IMR-90 (cell line): Measurements from ENCODE around the gene SLC16A8. TPM values are rescaled to one million over a fixed set of nuclear protein-coding genes. Genes with fewer than 3 reads are reported as not detected.

Experiments
- ATAC-seq: fragments of 200-7000 bp; cut with Tn5 transposase; 2 replicates; pipeline ENCODE4 v1.9.1; 2020; ENCODE audit warnings: low read depth, mild to moderate bottlenecking, moderate library complexity
- BruUV-seq: library from RNA; stranded (reverse); fragments of 400-500 nt; replicated peaks from 2 replicates; lab custom pipeline; 2021; lab: Mats Ljungman, UMichigan
- CTCF ChIA-PET: fragments of 300-600 bp; formaldehyde crosslinking; extraction: SDS; loops from one replicate; lab custom pipeline; 2021; ENCODE audit warnings: antibody characterized with exemption; lab: Yijun Ruan, JAX
- POLR2A ChIA-PET: fragments of 300-600 bp; sonication (Branson Sonifier 250); formaldehyde crosslinking; loops from one replicate; lab custom pipeline; 2022; ENCODE audit warnings: antibody characterized with exemption; ENCODE audit not compliant: unreplicated experiment; lab: Charles Lee
- DNase-seq: peaks from one replicate; pipeline ENCODE4 v3.0.0; 2013
- H2AFZ ChIP-seq: replicated peaks from 2 replicates; pipeline ENCODE3; 2013; ENCODE audit warnings: low read length, mild to moderate bottlenecking; ENCODE audit not compliant: poor library complexity
- H2AK5ac ChIP-seq: 2 replicates; pipeline ENCODE4 v1.6.1; 2013; ENCODE audit warnings: low read depth, low read length, inconsistent platforms
- H2AK9ac ChIP-seq: replicated peaks from 2 replicates; pipeline ENCODE3; 2013; ENCODE audit warnings: mild to moderate bottlenecking, low read depth, low read length, moderate library complexity; ENCODE audit not compliant: poor library complexity
- H2BK120ac ChIP-seq: 2 replicates; pipeline ENCODE4 v1.6.1; 2013; ENCODE audit warnings: low read depth, low read length, inconsistent platforms
- H2BK15ac ChIP-seq: 3 replicates; pipeline ENCODE4 v1.6.1; 2013; ENCODE audit warnings: low read depth, low read length, inconsistent platforms
- H2BK20ac ChIP-seq: 2 replicates; pipeline ENCODE4 v1.6.1; 2013; ENCODE audit warnings: low read depth, mild to moderate bottlenecking, inconsistent platforms, low read length, moderate library complexity
- H2BK5ac ChIP-seq: 2 replicates; pipeline ENCODE4 v1.6.1; 2013; ENCODE audit warnings: mild to moderate bottlenecking, low read depth, low read length, inconsistent platforms; ENCODE audit not compliant: poor library complexity, severe bottlenecking
- H3K14ac ChIP-seq: replicated peaks from 2 replicates; pipeline ENCODE4 v1.6.1; 2013; ENCODE audit warnings: low read depth, low read length, inconsistent platforms
- H3K18ac ChIP-seq: 2 replicates; pipeline ENCODE4 v1.6.1; 2013; ENCODE audit warnings: low read depth, low read length, control low read depth
- H3K23ac ChIP-seq: 2 replicates; pipeline ENCODE4 v1.6.1; 2013; ENCODE audit warnings: low read depth, low read length, inconsistent platforms
- H3K27ac ChIP-seq: 2 replicates; pipeline ENCODE4 v1.5.1; 2013; ENCODE audit warnings: mild to moderate bottlenecking, control low read depth, low read length; ENCODE audit not compliant: insufficient read depth
- H3K27me3 ChIP-seq: 2 replicates; pipeline ENCODE4 v1.6.1; 2013; ENCODE audit warnings: low read length; ENCODE audit not compliant: control insufficient read depth, insufficient read depth
- H3K36me3 ChIP-seq: 2 replicates; pipeline ENCODE4 v1.6.1; 2013; ENCODE audit warnings: low read length, mixed read lengths; ENCODE audit not compliant: control insufficient read depth, insufficient read depth
- H3K4ac ChIP-seq: 2 replicates; pipeline ENCODE4 v1.6.1; 2013; ENCODE audit warnings: low read depth, low read length, inconsistent platforms
- H3K4me1 ChIP-seq: 2 replicates; pipeline ENCODE4 v1.6.1; 2013; ENCODE audit warnings: low read length, mixed read lengths; ENCODE audit not compliant: control insufficient read depth, insufficient read depth
- H3K4me2 ChIP-seq: 2 replicates; pipeline ENCODE4 v1.6.1; 2013; ENCODE audit warnings: low read depth, mild to moderate bottlenecking, control low read depth, low read length, moderate library complexity
- H3K4me3 ChIP-seq: 2 replicates; pipeline ENCODE4 v1.5.1; 2013; ENCODE audit warnings: low read depth, mild to moderate bottlenecking, control low read depth, low read length, moderate library complexity; ENCODE audit not compliant: insufficient read depth
- H3K56ac ChIP-seq: 2 replicates; pipeline ENCODE4 v1.6.1; 2013; ENCODE audit warnings: low read length, inconsistent platforms; ENCODE audit not compliant: insufficient read depth; ENCODE audit errors: extremely low read depth
- H3K79me1 ChIP-seq, 2 experiments: 2 replicates each; pipeline ENCODE4 v1.6.1; 2013; ENCODE audit warnings: low read length in 2 of 2, inconsistent platforms in 1 of 2, low read depth in 1 of 2
- H3K9ac ChIP-seq: 2 replicates; pipeline ENCODE4 v1.6.1; 2013; ENCODE audit warnings: low read depth, low read length, control low read depth
- H3K9me1 ChIP-seq: 2 replicates; pipeline ENCODE4 v1.6.1; 2013; ENCODE audit warnings: low read length, inconsistent platforms; ENCODE audit not compliant: insufficient read depth
- H3K9me3 ChIP-seq: 2 replicates; pipeline ENCODE4 v1.6.1; 2013; ENCODE audit warnings: low read length; ENCODE audit not compliant: control insufficient read depth, insufficient read depth
- H4K20me1 ChIP-seq: 2 replicates; pipeline ENCODE4 v1.6.1; 2013; ENCODE audit warnings: low read length, inconsistent platforms; ENCODE audit not compliant: insufficient read depth
- H4K5ac ChIP-seq: 2 replicates; pipeline ENCODE4 v1.6.1; 2013; ENCODE audit warnings: mild to moderate bottlenecking, low read depth, low read length, control low read depth
- H4K8ac ChIP-seq, 2 experiments: 2 replicates each; pipeline ENCODE4 v1.6.1; 2013; ENCODE audit warnings: low read depth in 2 of 2, low read length in 2 of 2, control low read depth in 1 of 2, inconsistent platforms in 1 of 2
- H4K91ac ChIP-seq: 2 replicates; pipeline ENCODE4 v1.6.1; 2013; ENCODE audit warnings: low read depth, low read length, inconsistent platforms; ENCODE audit not compliant: insufficient read depth
- BHLHE40 ChIP-seq: fragments of 150-350 bp; IDR thresholded peaks from 2 replicates; pipeline ENCODE4 v1.6.1; 2016; ENCODE audit warnings: mild to moderate bottlenecking, low read depth, low read length
- MXI1 ChIP-seq: IDR thresholded peaks from 2 replicates; pipeline ENCODE4 v1.6.1; 2012; ENCODE audit warnings: low read depth, mild to moderate bottlenecking, low read length, moderate library complexity, borderline replicate concordance
- RCOR1 ChIP-seq: IDR thresholded peaks from 2 replicates; pipeline ENCODE4 v1.6.1; 2012; ENCODE audit warnings: mild to moderate bottlenecking, low read length, improper control_type of control experiment; ENCODE audit not compliant: insufficient replicate concordance
- RFX5 ChIP-seq: IDR thresholded peaks from 2 replicates; pipeline ENCODE4 v1.8.0; 2012; ENCODE audit warnings: low read depth, mild to moderate bottlenecking, low read length, moderate library complexity
- WGBS, 2 experiments: methylation state at CpG; one replicate each; pipeline versions ENCODE4 v1.1.5 to v1.1.7; 2013; ENCODE audit warnings: missing lambda C conversion rate in 2 of 2; ENCODE audit not compliant: insufficient read length in 1 of 2; ENCODE audit errors: extremely low coverage in 2 of 2; 5-methylcytosine and 5-hydroxymethylcytosine counted together
- dilution Hi-C: fragments of 300-500 bp; cut with HindIII; formaldehyde crosslinking; loops from one replicate; pipeline ENCODE4 v1.14.3; 2018; ENCODE audit warnings: low sequenced_read_pairs; ENCODE audit not compliant: unreplicated experiment
- in situ Hi-C: fragments of 300-500 bp; cut with MboI; formaldehyde crosslinking; loops from 3 replicates; pipeline ENCODE4 v1.14.3; 2019; ENCODE audit warnings: low sequenced_read_pairs, inconsistent platforms, mixed read lengths
- intact Hi-C: fragments of 100-400 bp; cut with micrococcal nuclease; formaldehyde crosslinking; loops from 2 replicates; pipeline ENCODE4 v1.10.0; 2022
- polyA plus RNA-seq, 3 experiments: library from polyadenylated mRNA; depleted of rRNA; stranded (reverse); fragments of >200 nt; gene quantifications; 2 replicates each; pipeline ENCODE4 v1.2.3, GENCODE V29; 2012; ENCODE audit warnings: low replicate concordance in 1 of 3
- total RNA-seq: library from RNA; depleted of rRNA; stranded (reverse); fragments of >200 nt; gene quantifications from 2 replicates; pipeline ENCODE4 v1.2.3, GENCODE V29; 2012

SLC16A8 gene
- total and polyA plus RNA-seq, 2 of the 4 experiments (the other 2 are of a cell fraction) = not detected

DNA sequence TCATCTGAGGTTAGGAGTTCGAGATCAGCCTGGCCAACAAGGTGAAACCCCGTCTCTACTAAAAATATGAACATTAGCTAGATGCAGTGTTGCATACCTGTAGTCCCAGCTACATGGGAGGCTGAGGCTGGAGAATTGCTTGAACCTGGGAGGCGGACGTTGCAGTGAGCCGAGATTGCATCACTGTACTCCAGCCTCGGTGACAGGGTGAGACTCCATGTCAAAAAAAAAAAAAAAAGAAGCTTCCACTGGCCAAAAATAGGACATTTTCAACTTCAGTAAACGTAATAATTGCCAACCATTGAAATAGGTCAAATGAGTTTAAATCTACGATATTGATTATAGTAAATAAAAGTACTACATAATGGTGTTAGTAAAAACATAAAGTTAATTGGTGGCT is 19.7 kb upstream of the SLC16A8 start:
- no peak overlapping the region for H2AK9ac ChIP-seq
- H3K23ac ChIP-seq = no peak overlapping the region
- no peaks in the 10 kb centered on the region for H3K9me1 ChIP-seq
- H3K4me3 ChIP-seq = no peak overlapping the region
- no TSS peak for BruUV-seq
- ChIA-PET CTCF (interaction anchor here (1.0 kb wide), 1 partner anchor 51 kb away, joined by 3 read pairs; no protein-coding TSS in a partner anchor), POLR2A (no interaction called here)
- H4K91ac ChIP-seq = no peak overlapping the region
- H2BK5ac ChIP-seq = no peak overlapping the region
- no peak for ATAC-seq
- H3K9me3 ChIP-seq = no peaks in the 10 kb centered on the region
- H2BK120ac ChIP-seq = no peak overlapping the region
- TF ChIP-seq RFX5 = no peak
- TF ChIP-seq MXI1 = no peak
- no peak for TF ChIP-seq BHLHE40
- TF ChIP-seq RCOR1 = no peak
- no peaks in the 10 kb centered on the region for H3K27me3 ChIP-seq
- DNase-seq = no peak
- H4K5ac ChIP-seq = no peak overlapping the region
- no CpG with 5 or more reads among the region's 8 CpGs for WGBS, 2 experiments
- H3K14ac ChIP-seq = no peak overlapping the region
- no peak overlapping the region for H2AK5ac ChIP-seq
- no peak overlapping the region for H3K27ac ChIP-seq
- no peaks in the 10 kb centered on the region for H3K36me3 ChIP-seq
- H3K18ac ChIP-seq = no peak overlapping the region
- no peak overlapping the region for H2BK15ac ChIP-seq
- intact Hi-C loops = no loop called here
- no peak overlapping the region for H3K9ac ChIP-seq
- no peaks in the 10 kb centered on the region for H3K79me1 ChIP-seq
- H3K56ac ChIP-seq = no peak overlapping the region
- H2BK20ac ChIP-seq = no peak overlapping the region
- no peak overlapping the region for H3K4ac ChIP-seq
- in situ Hi-C loops = no loop called here
- H4K20me1 ChIP-seq = no peaks in the 10 kb centered on the region
- dilution Hi-C loops = no loop called here
- H3K4me2 ChIP-seq = no peak overlapping the region
- no peaks in the 10 kb centered on the region for H3K4me1 ChIP-seq
- no peak overlapping the region for H4K8ac ChIP-seq
- no peak overlapping the region for H2AFZ ChIP-seq
